ENCODE results near the gene SLC66A1.

Gene SLC66A1

DNA sequence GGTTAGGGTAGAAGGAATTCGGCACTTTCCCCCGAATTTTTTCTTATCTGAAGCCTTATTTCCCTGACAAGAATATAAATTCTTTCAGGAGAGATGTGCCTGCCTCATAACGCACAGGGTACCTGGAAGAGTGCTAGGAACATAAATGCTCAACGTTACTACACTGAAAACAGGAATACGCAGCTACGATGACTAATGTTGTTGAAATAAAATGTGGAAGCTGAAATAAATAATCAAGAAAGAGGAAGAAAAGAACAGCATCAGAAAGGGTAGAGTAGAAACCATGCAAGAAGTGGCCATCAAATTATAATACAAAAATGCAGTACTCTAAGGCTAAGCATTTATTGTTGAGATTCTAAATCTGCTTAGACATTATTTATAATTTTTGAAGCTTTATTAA lies 33.9 kb downstream of the SLC66A1 start:
- TF ChIP-seq, protein P1, sequence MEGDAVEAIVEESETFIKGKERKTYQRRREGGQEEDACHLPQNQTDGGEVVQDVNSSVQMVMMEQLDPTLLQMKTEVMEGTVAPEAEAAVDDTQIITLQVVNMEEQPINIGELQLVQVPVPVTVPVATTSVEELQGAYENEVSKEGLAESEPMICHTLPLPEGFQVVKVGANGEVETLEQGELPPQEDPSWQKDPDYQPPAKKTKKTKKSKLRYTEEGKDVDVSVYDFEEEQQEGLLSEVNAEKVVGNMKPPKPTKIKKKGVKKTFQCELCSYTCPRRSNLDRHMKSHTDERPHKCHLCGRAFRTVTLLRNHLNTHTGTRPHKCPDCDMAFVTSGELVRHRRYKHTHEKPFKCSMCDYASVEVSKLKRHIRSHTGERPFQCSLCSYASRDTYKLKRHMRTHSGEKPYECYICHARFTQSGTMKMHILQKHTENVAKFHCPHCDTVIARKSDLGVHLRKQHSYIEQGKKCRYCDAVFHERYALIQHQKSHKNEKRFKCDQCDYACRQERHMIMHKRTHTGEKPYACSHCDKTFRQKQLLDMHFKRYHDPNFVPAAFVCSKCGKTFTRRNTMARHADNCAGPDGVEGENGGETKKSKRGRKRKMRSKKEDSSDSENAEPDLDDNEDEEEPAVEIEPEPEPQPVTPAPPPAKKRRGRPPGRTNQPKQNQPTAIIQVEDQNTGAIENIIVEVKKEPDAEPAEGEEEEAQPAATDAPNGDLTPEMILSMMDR (IDR thresholded peaks at IDR 0.05; ENCODE audit: low read depth, low read length): no peak
- no peak overlapping the region for H3K4me3 ChIP-seq (ENCODE audit: low read depth, low read length)

DNA sequence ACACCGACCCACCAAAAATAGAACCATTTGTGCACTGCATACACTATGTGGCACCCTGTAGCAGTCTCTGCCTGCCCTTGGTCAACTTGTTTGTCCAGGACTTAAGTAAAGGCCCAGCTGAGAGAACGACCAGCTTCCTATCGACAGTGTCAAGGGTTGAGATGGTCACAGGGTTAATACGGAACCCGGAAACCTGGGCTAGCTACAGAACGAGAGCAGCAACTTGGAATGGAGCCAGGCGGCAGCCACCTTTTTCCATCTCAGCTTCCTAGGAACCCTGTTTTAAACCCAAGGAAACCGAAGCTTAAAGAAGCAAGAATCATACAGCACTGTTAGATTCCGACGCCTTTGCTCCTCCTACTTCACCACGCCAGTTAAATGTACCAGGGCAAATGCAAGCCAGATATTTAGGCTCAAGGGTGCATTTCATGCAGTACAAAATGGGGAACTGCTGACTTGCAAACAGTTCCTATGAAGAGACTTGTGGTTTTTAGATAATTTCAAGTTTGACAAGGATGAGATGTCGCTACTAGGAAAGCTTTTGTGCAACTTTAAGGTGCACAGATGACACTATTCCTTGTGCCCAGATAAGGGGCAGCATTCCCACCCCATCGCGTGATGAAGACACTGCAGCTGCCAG lies 35.5 kb downstream of the SLC66A1 start:
- TF ChIP-seq, protein P1 (IDR thresholded peaks at IDR 0.05; ENCODE audit: low read depth, low read length): no peak
- H3K4me3 ChIP-seq (ENCODE audit: low read depth, low read length): no peak overlapping the region

DNA sequence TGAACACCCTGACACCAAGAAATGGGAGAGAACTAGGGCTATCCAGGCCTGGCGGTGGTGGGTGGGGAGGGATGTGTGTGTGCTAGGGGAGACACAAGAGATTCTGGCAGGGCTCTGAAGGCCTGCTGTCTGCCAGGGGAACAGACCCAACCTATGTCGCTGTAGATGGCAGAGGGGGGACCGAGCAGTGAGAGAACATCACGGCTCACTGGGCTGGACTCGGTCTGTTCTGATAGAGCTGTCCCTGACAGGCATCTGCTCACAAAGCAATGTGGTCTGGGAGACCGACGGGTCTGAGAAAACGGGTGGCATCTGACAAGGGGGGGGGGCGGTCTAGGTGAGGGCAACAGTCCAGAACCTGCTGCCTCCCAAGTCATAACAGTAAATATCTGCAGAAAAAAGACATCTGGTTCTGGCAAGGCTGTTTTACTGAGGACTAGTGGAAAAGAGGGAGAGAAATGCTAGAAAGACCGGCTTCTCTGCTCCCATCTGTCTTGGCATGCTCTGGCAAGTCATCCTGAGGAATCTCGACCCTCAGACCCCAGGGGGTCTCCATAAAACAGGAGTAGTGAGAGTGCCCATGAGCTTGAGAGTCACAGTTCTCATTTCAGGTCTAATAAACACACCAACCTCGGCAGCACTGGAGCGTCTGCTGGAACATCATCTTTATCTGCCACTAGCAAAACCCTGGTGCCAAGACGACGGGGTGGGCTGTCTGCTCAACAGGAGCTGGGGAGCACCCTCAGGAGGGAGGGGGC lies 36.5 kb downstream of the SLC66A1 start:
- H3K4me3 ChIP-seq (ENCODE audit: low read depth, low read length): no peak overlapping the region
- TF ChIP-seq, protein P1 (IDR thresholded peaks at IDR 0.05; ENCODE audit: low read depth, low read length): no peak

DNA sequence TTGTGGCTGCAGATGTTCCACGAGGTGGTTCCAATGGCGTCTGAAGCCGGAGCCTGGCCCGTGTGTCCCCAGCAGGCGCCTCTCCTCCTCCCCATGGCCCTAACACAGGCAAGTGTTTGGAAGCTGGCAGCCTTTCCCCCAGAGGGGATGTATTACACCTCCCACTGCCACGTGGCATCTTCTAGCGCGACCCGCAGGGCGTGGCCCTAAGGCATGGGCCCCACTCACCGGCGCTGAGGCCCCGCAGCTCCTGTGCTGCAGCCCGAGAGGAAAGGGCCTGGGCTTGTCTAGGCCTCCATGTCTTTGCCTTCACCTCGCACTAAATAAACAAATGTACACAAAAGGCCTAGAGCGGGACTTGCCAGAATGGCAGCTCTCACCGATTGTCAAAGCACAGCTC lies 37.9 kb downstream of the SLC66A1 start:
- no peak overlapping the region for H3K4me3 ChIP-seq (ENCODE audit: low read depth, low read length)
- TF ChIP-seq, protein P1 (IDR thresholded peaks at IDR 0.05; ENCODE audit: low read depth, low read length): no peak

DNA sequence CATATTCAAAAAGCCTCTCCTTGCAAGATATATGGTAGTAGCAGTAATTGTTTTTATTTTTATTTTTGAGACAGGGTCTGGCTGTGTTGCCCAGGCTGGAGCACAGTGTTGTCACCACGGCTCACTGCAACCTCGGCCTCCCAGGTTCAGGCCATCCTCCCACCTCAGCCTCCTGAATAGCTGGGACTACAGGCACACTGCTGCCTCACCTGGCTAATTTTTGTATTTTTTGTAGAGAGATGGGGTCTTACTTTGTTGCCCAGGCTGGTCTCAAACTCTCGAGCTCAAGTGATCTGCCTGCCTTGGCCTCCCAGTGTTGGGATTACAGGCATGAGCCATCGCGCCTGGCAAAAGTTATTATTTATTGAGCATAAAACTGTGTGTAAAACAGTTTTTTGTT lies 38.4 kb downstream of the SLC66A1 start:
- TF ChIP-seq, protein P1 (IDR thresholded peaks at IDR 0.05; ENCODE audit: low read depth, low read length): no peak
- H3K4me3 ChIP-seq (ENCODE audit: low read depth, low read length): no peak overlapping the region

DNA sequence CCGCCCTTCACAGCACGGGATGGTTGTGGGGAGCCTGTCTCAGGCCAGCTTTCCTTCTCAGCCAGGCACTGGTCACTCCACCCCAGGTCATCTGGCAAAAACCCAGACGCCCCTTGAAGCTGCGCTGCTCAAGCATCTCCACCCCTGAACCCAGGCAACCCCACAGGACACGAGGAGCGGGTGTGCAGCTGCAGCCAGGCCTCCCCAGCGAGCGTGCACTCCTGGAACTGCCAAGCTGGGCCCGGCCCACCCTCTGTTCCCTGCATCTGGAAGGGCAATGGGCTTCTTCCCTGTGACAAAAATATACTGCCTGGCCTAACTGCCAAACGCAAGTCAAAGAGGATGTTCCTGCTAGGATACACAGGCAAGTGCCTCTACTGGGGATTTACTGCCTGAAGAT lies 39.7 kb downstream of the SLC66A1 start:
- TF ChIP-seq, protein P1 (IDR thresholded peaks at IDR 0.05; ENCODE audit: low read depth, low read length): no peak
- H3K4me3 ChIP-seq (ENCODE audit: low read depth, low read length): no peak overlapping the region

DNA sequence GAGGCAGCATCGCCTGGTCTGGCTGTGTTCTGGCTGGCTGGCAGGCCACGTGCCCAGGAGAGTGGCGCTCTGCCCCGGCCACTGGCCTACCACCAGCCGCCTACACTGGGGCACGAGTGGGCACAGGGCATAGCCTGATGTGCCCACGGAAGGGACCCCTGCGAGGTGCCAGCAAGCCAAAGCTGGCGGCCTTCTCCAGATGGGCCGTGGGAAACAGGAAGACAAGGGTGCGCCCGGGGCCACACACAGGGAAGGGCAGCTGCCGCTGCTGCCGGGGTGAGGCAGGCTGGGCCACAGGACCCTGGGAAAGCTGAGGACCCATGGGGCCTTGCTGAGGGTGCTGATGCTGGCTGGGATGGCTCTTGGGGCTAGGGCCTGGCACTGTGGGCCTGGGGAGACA lies 40.7 kb downstream of the SLC66A1 start:
- TF ChIP-seq, protein P1 (IDR thresholded peaks at IDR 0.05; ENCODE audit: low read depth, low read length): no peak

More for the DNA sequence above, 40.7 kb downstream of the SLC66A1 start:
- no peak overlapping the region for H3K4me3 ChIP-seq (ENCODE audit: low read depth, low read length)
